ENCODE data around the gene GRAMD1A. TPM values are rescaled to one million over a fixed set of nuclear protein-coding genes. Genes with fewer than 3 reads are reported as not detected.
"Not testable (repeated sequence)": the region's sequence is repeated elsewhere in the genome, so short reads cannot be mapped to it uniquely, and the experiment has no call there.

Gene GRAMD1A
- total RNA-seq, 2 donors from 2014 or later, result 123 to 183 TPM

DNA sequence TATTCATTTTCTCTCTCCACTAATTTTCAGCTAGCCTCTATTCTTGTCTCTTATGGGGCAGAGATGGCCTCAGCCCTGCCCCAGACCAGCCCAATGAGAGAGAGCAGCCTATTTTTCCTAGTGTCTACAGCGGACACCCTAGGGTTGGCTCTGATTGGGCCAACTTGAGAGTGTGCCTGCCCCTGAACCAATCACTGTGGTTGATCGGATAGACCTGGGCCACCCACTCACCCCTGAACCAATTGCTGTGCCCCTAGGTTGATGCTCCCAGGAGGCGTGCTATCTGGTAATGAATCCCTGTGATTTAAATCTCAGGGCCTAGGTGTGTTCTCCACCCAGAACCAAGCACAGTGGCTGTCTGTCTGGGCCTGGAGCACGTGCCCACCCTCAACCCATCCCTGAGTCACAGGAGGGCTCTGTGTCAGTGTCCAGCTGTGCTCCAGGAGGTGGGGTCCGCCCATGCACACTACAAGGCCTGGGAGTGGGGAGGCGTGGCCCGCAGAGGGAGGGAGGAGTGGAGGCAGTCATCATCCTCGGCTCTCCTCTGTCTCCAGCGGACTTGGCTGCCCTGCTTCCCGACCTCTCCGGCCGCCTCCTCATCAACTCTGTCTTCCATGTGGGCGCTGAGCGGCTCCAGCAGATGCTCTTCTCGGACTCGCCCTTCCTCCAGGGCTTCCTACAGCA is 15.3 kb downstream of the GRAMD1A start:
- Mint-ChIP-seq H3K9me3 (no peaks in the 10 kb centered on the region), H3K27ac (no peak overlapping the region), H3K4me3 (no peak overlapping the region), H3K27me3 (no peaks in the 10 kb centered on the region), H3K36me3 (ENCODE audit: low read depth) (peaks cover 97% of the 10 kb centered on the region), H3K4me1 (peaks cover 33% of the 10 kb centered on the region)
- ATAC-seq (replicated peaks), result no peak

DNA sequence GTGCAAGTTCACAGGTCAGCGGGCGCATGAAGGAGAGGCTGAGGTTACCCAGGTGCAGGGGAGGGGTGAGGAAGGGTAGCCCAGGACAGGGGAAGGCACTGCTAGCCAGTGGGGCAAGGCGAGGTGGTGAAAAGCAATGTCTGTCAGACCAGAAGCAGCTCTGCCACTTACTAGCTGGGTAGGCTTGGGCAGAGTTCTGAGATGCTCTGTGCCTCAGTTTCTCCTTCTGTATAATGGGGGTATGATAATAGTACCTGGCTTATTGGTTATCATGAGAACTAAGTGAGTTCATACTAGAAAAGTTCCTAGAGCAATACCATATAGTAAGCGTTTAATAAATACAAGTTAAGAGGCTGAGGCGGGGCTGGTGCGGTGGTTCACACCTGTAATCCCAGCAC is 15.8 kb downstream of the GRAMD1A start:
- H3K9me3 Mint-ChIP-seq, result no peaks in the 10 kb centered on the region
- no peak overlapping the region for H3K27ac Mint-ChIP-seq
- peaks cover 30% of the 10 kb centered on the region for H3K4me1 Mint-ChIP-seq
- H3K4me3 Mint-ChIP-seq, result no peak overlapping the region
- H3K27me3 Mint-ChIP-seq, result no peaks in the 10 kb centered on the region
- ATAC-seq (replicated peaks), result no peak
- peaks cover 97% of the 10 kb centered on the region for H3K36me3 Mint-ChIP-seq (ENCODE audit: low read depth)

DNA sequence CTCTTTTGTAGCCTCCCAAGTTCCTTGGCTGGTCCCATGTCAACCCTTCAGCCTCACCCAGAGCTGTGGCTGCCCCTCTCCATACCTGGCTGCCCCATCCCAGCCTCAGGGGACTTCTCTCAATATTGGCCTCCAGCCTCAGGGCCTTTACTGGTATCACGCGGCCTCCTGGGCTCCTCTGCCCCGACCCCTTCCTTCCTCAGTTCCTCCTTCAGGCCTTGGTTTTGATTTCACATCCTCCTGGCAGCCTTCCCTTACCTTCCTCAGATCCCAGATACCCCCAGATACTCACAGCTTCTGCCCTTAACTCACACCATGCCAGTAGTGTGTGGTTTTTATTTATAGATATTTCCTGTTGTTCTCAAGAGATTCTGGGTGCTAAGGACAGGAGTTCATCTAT is 17.4 kb downstream of the GRAMD1A start:
- H3K27me3 Mint-ChIP-seq, result no peaks in the 10 kb centered on the region
- peaks cover 97% of the 10 kb centered on the region for H3K36me3 Mint-ChIP-seq (ENCODE audit: low read depth)
- H3K27ac Mint-ChIP-seq, result peak overlapping the region; percentile 80
- H3K4me1 Mint-ChIP-seq, result peaks cover 25% of the 10 kb centered on the region
- no peak overlapping the region for H3K4me3 Mint-ChIP-seq
- ATAC-seq (replicated peaks), result no peak
- no peaks in the 10 kb centered on the region for H3K9me3 Mint-ChIP-seq

DNA sequence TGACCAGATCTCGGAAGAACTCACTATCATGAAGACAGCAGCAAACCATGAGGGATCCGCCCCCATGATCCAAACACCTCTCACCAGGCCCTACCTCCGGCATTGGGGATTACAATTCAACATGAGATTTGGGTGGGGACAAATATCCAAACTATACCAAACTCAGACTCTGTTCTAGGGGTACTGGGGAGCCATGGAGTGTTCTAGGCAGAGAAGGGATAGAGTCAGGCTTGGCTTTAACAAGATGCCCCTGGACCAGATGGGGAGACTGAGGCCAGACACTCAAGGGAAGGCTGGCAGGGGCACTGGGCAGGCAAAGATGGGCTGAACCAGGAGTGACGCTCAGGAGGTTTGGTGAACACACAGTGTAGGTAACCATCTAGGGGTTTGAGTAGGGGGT is 18.3 kb downstream of the GRAMD1A start:
- Mint-ChIP-seq H3K4me3 (no peak overlapping the region), H3K27me3 (no peaks in the 10 kb centered on the region), H3K4me1 (peaks cover 18% of the 10 kb centered on the region), H3K9me3 (no peaks in the 10 kb centered on the region), H3K36me3 (ENCODE audit: low read depth) (peaks cover 97% of the 10 kb centered on the region), H3K27ac (peak overlapping the region; percentile 78)
- ATAC-seq (replicated peaks), result no peak

- no peak for ATAC-seq (replicated peaks)
- Mint-ChIP-seq H3K36me3 (ENCODE audit: low read depth) (peaks cover 97% of the 10 kb centered on the region), H3K4me1 (peaks cover 10% of the 10 kb centered on the region), H3K27me3 (no peaks in the 10 kb centered on the region), H3K4me3 (no peak overlapping the region), H3K9me3 (no peaks in the 10 kb centered on the region), H3K27ac (peak overlapping the region; percentile 57)
Measured at GRCh38 chr19:35019144-35019543, 19.0 kb downstream of the GRAMD1A start.

DNA sequence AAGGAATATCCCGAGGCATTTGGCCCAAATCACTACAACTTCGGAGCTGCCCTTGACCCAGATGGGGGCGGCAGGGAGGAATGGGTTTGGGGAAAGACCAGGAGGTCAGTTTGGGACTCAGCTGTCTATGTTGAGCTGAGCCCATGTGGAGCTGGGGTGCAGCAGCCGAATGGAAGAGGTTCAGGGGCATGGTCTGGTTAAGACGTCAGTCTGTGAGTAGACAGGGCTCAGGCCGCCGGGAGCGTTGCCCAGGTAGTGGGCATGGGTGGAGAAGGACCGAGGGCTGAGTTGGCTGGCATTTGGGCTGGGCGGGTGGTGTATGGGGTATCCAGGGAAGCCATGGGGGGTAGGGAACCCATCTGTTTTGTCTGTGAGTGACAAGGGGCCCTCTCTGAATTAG is 20.9 kb downstream of the GRAMD1A start:
- Mint-ChIP-seq H3K27ac (peak overlapping the region; percentile 58), H3K9me3 (no peaks in the 10 kb centered on the region), H3K36me3 (ENCODE audit: low read depth) (peaks cover 97% of the 10 kb centered on the region), H3K4me3 (no peak overlapping the region), H3K27me3 (no peaks in the 10 kb centered on the region), H3K4me1 (peaks cover 5% of the 10 kb centered on the region)
- ATAC-seq (replicated peaks), result no peak

GRCh38 chr19:35021596-35021995 is 21.5 kb downstream of the GRAMD1A start:
- no peak overlapping the region for H3K4me3 Mint-ChIP-seq
- ATAC-seq (replicated peaks), result no peak
- no peaks in the 10 kb centered on the region for H3K27me3 Mint-ChIP-seq
- peaks cover 5% of the 10 kb centered on the region for H3K4me1 Mint-ChIP-seq
- H3K36me3 Mint-ChIP-seq (ENCODE audit: low read depth), result peaks cover 97% of the 10 kb centered on the region
- H3K9me3 Mint-ChIP-seq, result no peaks in the 10 kb centered on the region
- H3K27ac Mint-ChIP-seq, result no peak overlapping the region

DNA sequence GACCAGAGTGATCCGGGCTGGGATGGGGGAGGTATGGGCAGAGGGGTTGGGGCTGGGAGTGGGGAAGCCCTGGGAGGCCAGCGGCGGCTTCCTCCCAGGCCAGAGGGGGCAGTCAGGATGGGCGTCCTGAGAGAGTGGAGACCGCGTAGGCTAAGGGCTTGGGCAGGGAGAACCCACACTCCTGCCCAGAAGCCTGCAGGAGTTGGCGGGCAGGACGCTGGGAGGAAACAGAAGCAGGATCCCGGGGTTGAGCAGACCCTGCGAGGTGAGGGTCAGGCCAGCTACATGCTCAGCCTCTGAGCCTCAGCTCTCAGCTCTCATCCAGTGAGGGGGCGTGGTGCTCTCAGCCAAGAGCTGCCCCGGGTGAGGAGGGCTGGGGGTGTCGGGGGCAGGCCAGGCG is 22.3 kb downstream of the GRAMD1A start:
- H3K36me3 Mint-ChIP-seq (ENCODE audit: low read depth), result peaks cover 97% of the 10 kb centered on the region
- H3K4me1 Mint-ChIP-seq, result peaks cover 5% of the 10 kb centered on the region
- H3K4me3 Mint-ChIP-seq, result no peak overlapping the region
- H3K27ac Mint-ChIP-seq, result no peak overlapping the region
- no peaks in the 10 kb centered on the region for H3K27me3 Mint-ChIP-seq
- no peaks in the 10 kb centered on the region for H3K9me3 Mint-ChIP-seq
- ATAC-seq (replicated peaks), result no peak

DNA sequence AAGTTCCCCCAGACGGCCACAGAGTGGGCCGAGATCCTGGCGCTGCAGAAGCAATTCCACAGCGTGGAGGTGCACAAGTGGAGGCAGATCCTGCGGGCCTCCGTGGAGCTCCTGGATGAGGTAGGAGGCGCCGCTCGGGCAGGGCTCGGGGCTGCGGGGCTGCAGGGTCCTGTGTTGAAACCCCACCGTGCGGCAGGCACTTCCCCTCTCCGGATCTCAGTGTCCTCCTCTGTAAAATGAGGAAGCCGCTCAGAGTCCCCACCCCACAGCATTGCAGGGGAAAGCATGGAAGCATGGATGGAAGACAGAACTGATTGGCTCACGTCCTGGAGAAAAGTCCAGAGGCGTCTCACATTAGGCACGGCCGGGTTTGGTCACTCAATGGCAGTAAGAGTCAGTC is 23.3 kb downstream of the GRAMD1A start:
- ATAC-seq (replicated peaks), result no peak
- Mint-ChIP-seq H3K4me3 (no peak overlapping the region), H3K9me3 (no peaks in the 10 kb centered on the region), H3K4me1 (peaks cover 5% of the 10 kb centered on the region), H3K36me3 (ENCODE audit: low read depth) (peaks cover 97% of the 10 kb centered on the region), H3K27me3 (no peaks in the 10 kb centered on the region), H3K27ac (no peak overlapping the region)

DNA sequence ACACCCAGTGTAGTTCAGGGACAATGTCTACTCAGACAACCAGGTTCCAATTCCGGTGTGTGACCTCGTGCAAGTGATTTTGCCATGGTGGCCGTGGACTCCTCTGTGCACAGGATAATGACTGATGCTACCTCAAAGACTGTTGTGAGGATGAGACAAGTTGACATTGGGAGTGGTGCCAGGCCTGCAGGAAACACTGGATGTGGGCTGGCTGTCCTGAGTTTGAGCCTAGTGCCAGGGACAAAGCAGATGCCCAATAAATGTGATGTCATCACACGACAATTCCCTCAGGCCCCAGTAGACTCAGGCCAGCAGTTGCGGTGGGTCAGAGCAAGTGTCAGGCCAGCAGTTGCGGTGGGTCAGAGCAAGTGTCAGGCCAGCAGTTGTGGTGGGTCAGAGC is 24.0 kb downstream of the GRAMD1A start:
- Mint-ChIP-seq H3K4me3 (no peak overlapping the region), H3K27ac (no peak overlapping the region), H3K4me1 (peaks cover 5% of the 10 kb centered on the region), H3K9me3 (no peaks in the 10 kb centered on the region), H3K27me3 (no peaks in the 10 kb centered on the region), H3K36me3 (ENCODE audit: low read depth) (peaks cover 94% of the 10 kb centered on the region)
- no peak for ATAC-seq (replicated peaks)

- H3K4me3 Mint-ChIP-seq, result no peak overlapping the region
- no peak overlapping the region for H3K27ac Mint-ChIP-seq
- H3K27me3 Mint-ChIP-seq, result no peaks in the 10 kb centered on the region
- H3K36me3 Mint-ChIP-seq (ENCODE audit: low read depth), result peaks cover 76% of the 10 kb centered on the region
- no peaks in the 10 kb centered on the region for H3K9me3 Mint-ChIP-seq
- no peak for ATAC-seq (replicated peaks)
- H3K4me1 Mint-ChIP-seq, result no peaks in the 10 kb centered on the region
Measured at GRCh38 chr19:35025969-35026368, 25.8 kb downstream of the GRAMD1A start.

DNA sequence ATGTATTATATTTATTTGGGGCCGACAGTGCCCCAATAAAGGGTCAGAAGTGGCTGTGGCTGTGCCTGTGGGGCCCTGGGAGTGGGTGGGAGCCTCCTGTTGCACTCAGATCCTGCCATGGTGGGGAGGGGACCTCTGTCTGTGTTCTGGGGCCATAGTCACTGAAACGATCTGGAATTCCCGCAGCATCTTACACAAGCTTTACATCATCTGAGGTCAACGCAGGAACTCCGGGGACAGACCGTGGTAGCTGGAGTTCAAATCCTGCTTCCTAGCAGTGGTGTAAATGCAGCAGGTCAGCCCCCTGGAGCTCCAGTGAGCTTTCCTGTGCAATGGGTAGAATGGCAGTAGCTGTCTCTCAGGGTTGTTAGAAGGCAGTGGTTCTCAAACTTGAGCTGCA is 26.3 kb downstream of the GRAMD1A start:
- Mint-ChIP-seq H3K9me3 (no peaks in the 10 kb centered on the region), H3K4me1 (peaks cover 4% of the 10 kb centered on the region), H3K27ac (no peak overlapping the region), H3K36me3 (ENCODE audit: low read depth) (peaks cover 72% of the 10 kb centered on the region), H3K27me3 (peaks cover 4% of the 10 kb centered on the region), H3K4me3 (no peak overlapping the region)
- no peak for ATAC-seq (replicated peaks)

DNA sequence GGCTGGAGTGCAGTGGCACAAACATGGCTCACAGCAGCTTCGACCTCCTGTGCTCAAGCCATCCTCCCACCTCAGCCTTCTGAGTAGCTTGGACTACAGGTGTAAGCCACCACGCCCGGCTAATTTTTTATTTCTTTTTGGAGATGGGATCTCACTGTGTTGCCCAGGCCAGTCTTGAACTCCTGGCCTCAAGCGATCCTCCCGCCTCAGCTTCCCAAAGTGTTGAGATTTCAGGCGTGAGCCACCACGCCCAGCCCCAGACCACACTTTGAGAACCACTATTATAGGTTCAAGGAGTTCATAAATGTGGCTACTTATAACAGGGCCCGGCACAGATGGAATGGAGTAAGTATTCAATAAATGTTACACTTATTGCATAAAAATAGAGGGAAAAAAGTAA is 26.9 kb downstream of the GRAMD1A start:
- peaks cover 5% of the 10 kb centered on the region for H3K4me1 Mint-ChIP-seq
- no peaks in the 10 kb centered on the region for H3K9me3 Mint-ChIP-seq
- H3K36me3 Mint-ChIP-seq (ENCODE audit: low read depth), result peaks cover 66% of the 10 kb centered on the region
- no peak overlapping the region for H3K4me3 Mint-ChIP-seq
- H3K27me3 Mint-ChIP-seq, result peaks cover 7% of the 10 kb centered on the region
- H3K27ac Mint-ChIP-seq, result no peak overlapping the region
- no peak for ATAC-seq (replicated peaks)

DNA sequence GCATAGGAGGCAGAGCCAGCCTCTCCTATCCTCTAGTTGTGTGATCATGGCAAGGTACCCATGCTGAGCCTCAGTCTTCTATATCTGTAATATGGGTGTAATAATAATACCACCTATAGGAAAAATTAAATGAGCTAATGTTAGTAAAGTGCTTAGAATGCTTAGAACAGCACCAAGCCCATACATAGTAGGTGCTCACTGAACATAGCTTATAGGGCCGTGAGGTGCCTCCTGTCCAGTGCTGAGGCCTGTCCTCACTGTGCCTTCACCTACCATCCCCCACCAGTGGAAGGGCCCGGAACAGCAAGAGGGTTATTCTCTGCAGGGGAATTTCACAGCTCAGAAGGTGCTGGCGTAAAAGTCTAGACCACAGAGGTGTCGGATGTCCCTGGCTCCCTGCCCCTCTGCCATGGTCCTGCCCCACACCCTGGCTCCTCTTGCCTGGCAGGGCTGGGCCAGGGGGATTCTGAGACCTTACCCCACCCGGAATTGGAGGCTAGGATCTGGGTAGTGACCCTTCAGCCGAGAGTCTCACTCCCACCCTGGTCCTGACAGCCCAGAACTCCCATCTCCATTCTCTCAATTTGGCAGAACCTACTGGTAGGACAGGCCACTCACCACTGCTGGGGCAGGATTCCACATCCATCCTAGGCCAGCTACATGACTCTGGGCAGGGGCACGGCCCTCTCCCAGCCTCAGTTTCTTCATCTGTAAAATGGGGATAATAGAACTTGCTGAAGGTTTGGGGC is 27.9 kb downstream of the GRAMD1A start:
- no peak for ATAC-seq (replicated peaks)
- H3K27ac Mint-ChIP-seq, result no peak overlapping the region
- no peak overlapping the region for H3K4me3 Mint-ChIP-seq
- H3K9me3 Mint-ChIP-seq, result no peaks in the 10 kb centered on the region
- peaks cover 56% of the 10 kb centered on the region for H3K36me3 Mint-ChIP-seq (ENCODE audit: low read depth)
- H3K27me3 Mint-ChIP-seq, result peaks cover 9% of the 10 kb centered on the region
- H3K4me1 Mint-ChIP-seq, result peaks cover 5% of the 10 kb centered on the region

DNA sequence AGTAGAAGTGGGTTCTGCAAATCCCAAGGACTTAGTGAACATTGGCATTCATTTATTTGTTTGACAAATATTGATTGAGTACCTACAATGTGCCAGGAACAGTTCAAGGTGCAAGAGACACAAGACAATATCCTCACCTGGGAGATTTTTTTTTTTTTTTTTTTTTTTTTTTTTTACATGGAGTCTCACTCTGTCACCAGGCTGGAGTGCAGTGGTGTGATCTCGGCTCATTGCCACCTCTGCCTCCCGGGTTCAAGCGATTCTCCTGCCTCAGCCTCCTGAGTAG is 28.4 kb downstream of the GRAMD1A start:
- not testable (repeated sequence) for H3K27ac Mint-ChIP-seq; H3K4me1 Mint-ChIP-seq; ATAC-seq (replicated peaks); H3K27me3 Mint-ChIP-seq; H3K9me3 Mint-ChIP-seq; H3K4me3 Mint-ChIP-seq
- H3K36me3 Mint-ChIP-seq (ENCODE audit: low read depth), result peaks cover 50% of the 10 kb centered on the region

Data from activated T-helper 17 cell treated with anti-CD3 and anti-CD28 coated beads, Interleukin-2, amount 50 U/mL, for 72 hours (primary cell).